Gastroesophageal sphincter (tissue), 3 donors: Measurements from ENCODE around the gene COL9A2.

Experiments used
- CTCF ChIP-seq, 4 experiments: fragments of 200-600 bp in 2 of 4; fragments of 450-650 bp in 2 of 4; sonication (generic) in 1 of 4; IDR thresholded peaks; one replicate each; pipeline ENCODE4 v1.5.1; 2017 to 2019; ENCODE audit warnings: antibody characterized with exemption in 4 of 4, mild to moderate bottlenecking in 2 of 4, moderate library complexity in 2 of 4
- EP300 ChIP-seq: sonication (generic); formaldehyde crosslinking; IDR thresholded peaks from one replicate; pipeline ENCODE4 v1.6.1; 2017; ENCODE audit warnings: antibody characterized with exemption, mild to moderate bottlenecking
- POLR2A ChIP-seq, 2 donors: fragments of 450-650 bp; IDR thresholded peaks; one replicate each; pipeline ENCODE4 v1.6.1; 2017; ENCODE audit warnings: antibody characterized with exemption in 2 of 2, mild to moderate bottlenecking in 2 of 2, moderate library complexity in 1 of 2
- POLR2AphosphoS5 ChIP-seq: sonication (generic); formaldehyde crosslinking; IDR thresholded peaks from one replicate; pipeline ENCODE4 v1.6.1; 2017; ENCODE audit warnings: antibody characterized with exemption

DNA sequence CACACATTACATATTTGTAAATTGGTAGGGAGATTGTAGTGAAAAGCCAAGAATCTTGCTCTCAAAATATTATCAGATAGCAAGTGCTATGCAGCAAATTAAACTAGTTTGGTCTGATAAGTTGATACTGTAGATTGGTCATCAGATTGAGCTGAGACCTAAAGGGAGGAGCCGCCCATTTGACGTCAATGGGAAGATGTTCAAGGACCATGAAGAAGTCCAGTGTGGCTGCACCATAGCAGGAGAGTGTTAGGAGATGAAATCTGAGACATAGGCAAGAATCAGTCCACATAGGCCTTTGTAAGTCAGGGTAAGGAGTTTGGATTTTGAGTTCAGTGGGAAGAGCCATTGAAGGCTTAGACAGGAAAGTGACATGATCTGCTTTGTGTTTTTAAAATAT, 42.8 kb downstream of the COL9A2 start:
- TF ChIP-seq CTCF (IDR thresholded peaks at IDR 0.05) (no peak), POLR2A (IDR thresholded peaks at IDR 0.05) (no peak), EP300 (no peak), POLR2AphosphoS5 (no peak)
